Left ventricle myocardium inferior (tissue), 1 donor: ENCODE measurements around the gene VWA7. TPM values are rescaled to one million over a fixed set of nuclear protein-coding genes. Genes with fewer than 3 reads are reported as not detected.

Source experiments
- DNase-seq: peaks from one replicate; pipeline ENCODE4 v3.0.0-alpha.2; 2020
- H3K27ac ChIP-seq: fragments of 200-600 bp; replicated peaks from 2 replicates; pipeline ENCODE4 v1.8.0; 2021
- H3K27me3 ChIP-seq: fragments of 200-600 bp; 2 replicates; pipeline ENCODE4 v1.8.0; 2021; ENCODE audit warnings: low read depth
- H3K36me3 ChIP-seq: fragments of 200-600 bp; 2 replicates; pipeline ENCODE4 v1.8.0; 2021
- H3K4me1 ChIP-seq: fragments of 200-600 bp; 2 replicates; pipeline ENCODE4 v1.8.0; 2021
- H3K4me3 ChIP-seq: fragments of 200-600 bp; 2 replicates; pipeline ENCODE4 v1.8.0; 2021; ENCODE audit warnings: mild to moderate bottlenecking, moderate library complexity
- H3K9me3 ChIP-seq: fragments of 200-600 bp; replicated peaks from 2 replicates; pipeline ENCODE4 v1.8.0; 2021
- CTCF ChIP-seq: fragments of 200-600 bp; IDR thresholded peaks from 2 replicates; pipeline ENCODE4 v1.8.0; 2021; ENCODE audit warnings: antibody characterized with exemption, mild to moderate bottlenecking, borderline replicate concordance
- intact Hi-C: fragments of 100-400 bp; cut with micrococcal nuclease; formaldehyde crosslinking; loops from one replicate; pipeline ENCODE4 v1.11.0; 2022
- total RNA-seq: library from RNA; stranded (reverse); fragmentation: NEBNext Ultra II Directional; extraction: Animal tissue kit (Norgen Biotek cat#: 25700); gene quantifications from one replicate; pipeline ENCODE4 v1.2.1, GENCODE V29; 2021
- donor health status: DM: no; HTN: yes; CAD: no; lungs with severe emphysema.

VWA7 gene
- total RNA-seq, 1 donor from 2014 or later: 14.7 TPM

DNA sequence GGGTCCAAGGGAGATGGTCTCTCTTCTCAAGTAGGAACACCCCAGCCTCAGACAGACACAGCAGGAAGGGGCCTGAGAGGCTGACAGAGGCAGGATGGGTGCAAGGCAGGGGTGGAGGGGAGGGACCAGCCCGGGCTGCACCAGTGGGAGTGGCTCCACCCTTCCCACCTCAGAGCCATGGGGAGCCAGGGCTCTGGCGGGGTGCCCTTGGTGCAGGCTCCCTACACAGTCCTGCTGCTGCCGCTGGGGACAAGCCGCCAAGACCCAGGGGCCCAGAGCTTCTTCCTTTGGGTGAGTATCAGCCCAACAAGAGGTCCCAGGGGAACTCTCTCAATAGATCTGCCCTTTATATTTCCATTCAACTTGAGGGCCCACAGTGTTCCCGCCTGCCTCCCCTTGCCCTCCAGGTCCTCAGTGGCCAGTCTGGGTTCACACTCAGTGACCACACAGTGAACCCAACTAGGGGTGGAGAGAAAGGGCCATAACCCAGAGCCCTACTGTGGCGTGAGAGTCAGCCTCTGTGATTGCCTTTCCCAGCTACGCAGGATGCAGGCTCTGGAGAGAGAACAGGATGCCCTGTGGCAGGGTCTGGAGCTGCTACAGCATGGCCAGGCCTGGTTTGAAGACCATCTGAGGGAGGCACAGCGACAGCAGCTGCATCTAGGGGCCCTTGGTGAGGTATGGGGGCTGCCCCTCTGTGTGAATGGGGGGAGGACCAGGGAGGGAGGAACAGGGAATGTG is 14.1 kb downstream of the VWA7 start:
- TF ChIP-seq CTCF: no peak
- Histone ChIP-seq H3K4me3 (no peak overlapping the region), H3K36me3 (peaks cover 5% of the 10 kb centered on the region), H3K4me1 (peaks cover 20% of the 10 kb centered on the region), H3K27ac (peak overlapping the region; percentile 2), H3K9me3 (no peaks in the 10 kb centered on the region), H3K27me3 (no peaks in the 10 kb centered on the region)
- intact Hi-C loops: no loop called here
- no peak for DNase-seq

GRCh38 chr6:31762356-31762755 is 14.8 kb downstream of the VWA7 start, which contains the start of gene SAPCD1:
Gene SAPCD1 (plus strand): TSS chr6:31762656. CDS start chr6:31763055, 399 bp downstream.
- DNase-seq: no peak
- Histone ChIP-seq H3K27me3 (no peaks in the 10 kb centered on the region), H3K9me3 (no peaks in the 10 kb centered on the region), H3K4me3 (no peak within 1 kb of the TSS), H3K4me1 (peaks cover 20% of the 10 kb centered on the region), H3K27ac (peak within 1 kb of the TSS; percentile 2), H3K36me3 (peaks cover 5% of the 10 kb centered on the region)
- no peak for TF ChIP-seq CTCF
- intact Hi-C loops: no loop called here

DNA sequence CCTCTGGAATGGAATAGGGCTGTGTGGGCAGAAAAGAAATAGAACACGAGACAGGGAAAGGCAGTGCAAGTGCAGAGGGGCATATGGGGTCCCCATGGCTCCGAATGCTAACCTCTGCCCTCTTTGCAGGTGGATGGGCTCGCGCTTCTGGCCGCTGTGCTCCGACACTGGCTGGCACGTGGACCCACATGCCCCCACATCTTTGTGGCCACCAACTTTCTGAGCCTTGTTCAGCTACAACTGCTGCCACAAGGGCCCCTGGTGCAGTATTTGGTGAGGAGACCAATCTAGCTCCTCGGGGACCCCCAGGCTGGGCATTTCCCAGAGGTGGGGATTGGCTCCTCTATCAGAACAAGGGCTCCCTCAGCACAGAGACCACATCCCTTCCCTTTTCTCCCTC is 15.8 kb downstream of the VWA7 start:
- H3K9me3 ChIP-seq: no peaks in the 10 kb centered on the region
- H3K36me3 ChIP-seq: peaks cover 5% of the 10 kb centered on the region
- H3K27ac ChIP-seq: no peak overlapping the region
- intact Hi-C loops: no loop called here
- H3K4me3 ChIP-seq: no peak overlapping the region
- peaks cover 16% of the 10 kb centered on the region for H3K4me1 ChIP-seq
- no peak for TF ChIP-seq CTCF
- no peaks in the 10 kb centered on the region for H3K27me3 ChIP-seq
- no peak for DNase-seq

- Histone ChIP-seq H3K27ac (no peak overlapping the region), H3K4me1 (peaks cover 13% of the 10 kb centered on the region), H3K36me3 (peaks cover 5% of the 10 kb centered on the region), H3K9me3 (no peaks in the 10 kb centered on the region), H3K27me3 (no peaks in the 10 kb centered on the region), H3K4me3 (no peak overlapping the region)
- TF ChIP-seq CTCF: no peak
- intact Hi-C loops: no loop called here
- DNase-seq: no peak
These were observed 16.3 kb downstream of the VWA7 start for GRCh38 chr6:31760790-31761189.

- Histone ChIP-seq H3K36me3 (no peaks in the 10 kb centered on the region), H3K4me3 (no peak overlapping the region), H3K27me3 (no peaks in the 10 kb centered on the region), H3K9me3 (no peaks in the 10 kb centered on the region), H3K27ac (no peak overlapping the region), H3K4me1 (peaks cover 4% of the 10 kb centered on the region)
- intact Hi-C loops: no loop called here
- no peak for TF ChIP-seq CTCF
- DNase-seq: no peak
These were observed 18.8 kb downstream of the VWA7 start for GRCh38 chr6:31758281-31758680.
